M059J (cell line): ENCODE data around the gene CPEB4. TPM values are rescaled to one million over a fixed set of nuclear protein-coding genes. Genes with fewer than 3 reads are reported as not detected.

Source experiments
- DNase-seq: peaks from one replicate; pipeline ENCODE4 v3.0.0-alpha.2; 2012; ENCODE audit warnings: low read depth
- total RNA-seq: library from RNA; depleted of rRNA; stranded (reverse); fragments of >200 nt; shearing (Covaris generic); gene quantifications from 2 replicates; pipeline ENCODE4 v1.2.3, GENCODE V29; 2014; rRNA removed

The CPEB4 gene
- 13.6 and 20.5 TPM in 2 replicates for total RNA-seq

DNA sequence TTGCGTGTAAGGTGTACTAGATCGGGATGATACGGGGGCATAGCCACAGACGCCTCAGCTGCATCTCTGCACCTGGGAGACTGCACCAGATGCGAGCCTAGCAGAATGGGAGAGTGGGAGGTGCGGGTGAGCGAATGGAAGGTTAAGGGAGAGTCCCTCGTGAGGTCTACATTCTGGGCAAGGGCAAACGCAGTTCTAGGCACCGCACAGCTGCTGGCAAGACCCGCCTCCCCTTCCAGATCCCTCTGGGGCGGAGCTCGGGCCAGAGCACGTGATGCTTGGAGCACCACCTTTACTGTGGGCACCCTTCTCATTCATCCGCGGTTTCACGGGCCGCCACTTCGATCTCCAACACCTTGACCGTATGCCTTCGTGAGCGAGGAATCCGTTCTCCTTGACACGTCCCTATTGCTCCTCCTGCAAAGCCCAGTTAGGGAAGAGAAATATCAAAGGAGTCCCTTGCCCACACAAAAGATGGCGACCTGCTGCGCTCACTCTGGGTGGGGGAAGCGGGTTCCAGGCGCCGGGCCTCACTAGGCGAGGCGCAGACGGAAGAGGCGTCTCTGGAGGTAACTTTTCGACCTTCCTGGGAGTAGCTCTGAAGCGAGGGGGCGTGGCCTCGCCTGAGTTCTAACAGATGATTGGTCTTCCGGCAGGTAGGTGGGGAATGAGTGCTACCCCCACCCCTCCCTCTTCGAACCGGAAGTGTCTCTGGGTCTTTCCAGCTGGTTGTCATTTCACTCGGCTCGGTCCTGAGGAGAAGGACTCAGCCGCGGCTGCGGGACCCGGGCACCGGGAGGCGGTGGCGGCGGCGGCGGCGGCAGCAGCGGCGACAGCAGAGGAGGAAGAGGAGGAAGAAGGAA, at the start of gene CPEB4:
TSS of gene CPEB4 (plus strand) at position 740 of the 863 bp plus-strand sequence. CDS start 1,385 bp downstream, outside the sequence.
- DNase-seq: peak; percentile 99

DNA sequence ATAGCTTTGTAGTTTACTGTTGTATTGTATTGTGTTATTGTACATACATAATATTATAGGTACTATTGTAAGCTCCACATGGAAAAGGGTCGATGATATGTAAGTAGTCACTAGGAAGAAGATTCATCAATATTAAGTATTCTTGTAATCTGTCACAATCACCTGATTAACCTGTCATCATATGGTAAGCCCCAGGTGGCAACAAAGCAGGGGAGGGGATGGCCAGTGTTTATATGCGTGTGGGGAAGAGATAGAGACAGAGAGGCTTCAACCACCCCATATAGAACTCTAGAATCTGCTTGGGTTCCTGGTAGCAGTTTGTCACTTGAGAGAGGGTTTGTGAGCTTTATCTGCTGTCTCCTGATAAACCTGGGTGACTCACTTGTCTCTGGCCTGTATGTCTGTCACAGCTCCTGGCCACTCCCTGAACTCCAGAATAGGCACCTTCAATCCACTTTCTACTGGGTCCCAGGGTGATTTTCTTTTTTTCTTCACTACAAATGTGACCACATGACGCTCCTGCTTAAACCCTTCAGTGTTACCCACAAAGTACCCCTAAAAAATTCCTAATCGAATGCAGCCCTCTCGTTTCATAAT, 48.9 kb upstream of the CPEB4 start:
- peak; percentile 14 for DNase-seq

DNA sequence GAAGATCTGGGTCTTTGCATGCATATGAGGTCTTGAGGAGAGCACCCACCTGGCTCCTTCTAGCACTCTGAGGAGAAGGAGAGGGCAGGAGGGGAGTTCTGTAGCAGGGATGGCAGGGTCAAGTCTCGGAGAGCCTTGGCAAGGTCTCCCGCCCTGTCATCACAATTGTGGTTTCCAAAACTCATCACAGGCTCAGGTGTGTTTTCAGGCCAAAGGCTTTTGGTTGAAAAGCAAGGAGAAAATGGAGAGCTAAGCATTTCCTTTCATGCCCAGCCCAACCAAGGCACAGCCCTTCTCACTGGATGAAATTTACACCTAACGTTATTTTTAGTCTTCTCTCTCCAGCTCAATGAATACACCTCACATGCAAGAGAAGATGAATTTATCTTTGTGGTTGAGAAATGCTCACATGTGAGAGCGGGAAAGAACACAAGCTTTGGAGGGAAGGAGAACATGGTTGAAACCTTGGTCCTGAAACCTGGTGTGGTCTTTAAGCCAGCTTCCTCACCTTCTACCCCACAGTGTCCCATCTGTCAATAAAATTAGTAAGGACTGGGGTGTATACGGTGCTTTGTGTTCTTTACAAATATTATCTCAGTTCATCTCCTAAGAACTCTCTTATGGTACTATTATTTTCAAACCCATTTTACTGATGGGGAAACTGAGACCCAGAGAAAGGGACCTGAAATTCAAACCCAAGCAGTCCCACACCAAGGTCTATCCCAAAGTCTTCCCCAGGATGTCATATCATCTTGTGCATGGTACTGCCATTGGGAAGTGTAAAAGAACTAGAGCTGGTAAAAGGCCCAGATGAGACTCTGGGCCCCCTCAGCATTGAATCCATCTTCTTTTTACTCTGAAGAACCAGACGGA, 47.8 kb upstream of the CPEB4 start:
- no peak for DNase-seq

DNA sequence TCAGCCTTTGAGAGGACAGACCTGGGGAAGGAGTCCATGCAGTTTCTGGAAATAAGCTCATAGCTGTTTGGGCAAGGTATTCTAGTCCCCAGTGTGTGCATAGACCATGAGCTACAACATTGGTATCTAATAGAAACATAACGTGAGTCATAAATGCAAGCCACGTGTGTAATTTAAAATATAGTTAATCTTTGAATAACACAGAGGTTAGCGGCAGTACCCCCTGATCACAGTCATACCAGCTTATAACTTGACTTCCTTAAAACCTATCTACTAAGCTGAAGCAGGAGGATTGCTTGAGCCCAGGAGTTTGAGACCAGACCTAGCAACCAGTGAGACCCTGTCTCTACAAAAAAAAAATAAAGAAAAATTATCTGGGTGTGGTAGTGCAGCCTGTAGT, 46.4 kb upstream of the CPEB4 start:
- DNase-seq: no peak

DNA sequence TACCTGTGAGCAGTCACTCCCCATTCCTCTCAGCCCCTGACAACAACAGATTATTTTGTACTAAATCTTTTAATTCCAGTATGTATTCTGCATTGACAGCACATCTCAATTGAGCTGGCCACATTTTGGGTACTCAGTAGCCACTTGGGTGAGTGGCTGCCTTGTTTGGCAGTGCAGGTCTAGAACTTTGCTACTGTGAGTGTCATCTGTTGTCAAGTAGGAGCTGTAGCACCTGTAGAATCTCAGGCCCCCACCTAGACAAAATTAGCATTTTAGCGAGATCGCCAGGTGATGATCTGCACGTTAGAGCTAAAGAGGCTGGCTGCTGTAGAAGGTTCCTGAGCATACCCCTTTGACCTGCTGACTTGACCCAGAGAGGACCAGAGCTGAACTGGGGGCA, 44.4 kb upstream of the CPEB4 start:
- no peak for DNase-seq

DNA sequence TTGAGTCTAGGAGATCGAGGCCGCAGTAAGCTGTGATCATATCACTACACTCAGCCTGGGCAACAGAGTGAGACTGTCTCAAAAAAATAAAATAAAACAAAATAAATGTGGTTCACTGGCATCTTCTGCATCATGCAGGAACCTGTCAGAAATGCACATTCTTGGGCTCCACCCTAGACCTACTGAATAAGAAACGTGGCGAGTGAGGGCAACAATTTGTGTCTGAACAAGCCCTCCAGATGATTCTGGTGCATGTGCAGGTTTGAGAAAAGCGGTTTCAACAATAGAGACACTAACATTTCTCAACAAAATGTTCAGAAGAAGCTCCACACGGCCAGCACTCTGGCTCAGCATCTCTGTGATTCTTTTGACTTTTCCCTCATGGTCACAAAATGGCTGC, 42.8 kb upstream of the CPEB4 start:
- no peak for DNase-seq

DNA sequence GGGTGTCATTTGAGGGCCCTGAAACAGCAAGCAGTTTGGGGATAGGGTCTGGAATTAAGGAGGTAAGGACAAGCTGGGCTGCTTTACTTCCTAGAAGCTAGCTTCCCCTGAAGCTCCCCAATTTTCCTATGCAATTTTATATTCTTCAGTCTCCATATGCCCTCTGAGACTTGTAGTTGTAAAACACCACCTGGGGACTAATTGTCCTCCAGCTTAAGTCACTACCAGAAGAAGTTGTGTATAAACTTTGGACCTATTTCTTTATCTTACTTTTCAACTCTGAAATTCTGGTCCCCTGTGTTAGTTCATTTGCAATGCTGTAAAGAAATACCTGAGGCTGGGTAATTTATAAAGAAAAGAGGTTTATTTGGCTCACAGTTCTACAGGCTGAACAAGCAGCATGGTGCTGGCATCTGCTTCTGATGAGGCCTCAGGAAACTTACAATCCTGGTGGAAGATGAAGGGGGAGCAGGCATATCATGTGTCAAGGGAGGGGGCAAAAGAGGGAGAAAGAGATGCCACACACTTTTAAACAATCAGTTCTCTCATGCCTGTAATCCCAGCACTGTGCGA, 41.1 kb upstream of the CPEB4 start:
- DNase-seq: no peak

DNA sequence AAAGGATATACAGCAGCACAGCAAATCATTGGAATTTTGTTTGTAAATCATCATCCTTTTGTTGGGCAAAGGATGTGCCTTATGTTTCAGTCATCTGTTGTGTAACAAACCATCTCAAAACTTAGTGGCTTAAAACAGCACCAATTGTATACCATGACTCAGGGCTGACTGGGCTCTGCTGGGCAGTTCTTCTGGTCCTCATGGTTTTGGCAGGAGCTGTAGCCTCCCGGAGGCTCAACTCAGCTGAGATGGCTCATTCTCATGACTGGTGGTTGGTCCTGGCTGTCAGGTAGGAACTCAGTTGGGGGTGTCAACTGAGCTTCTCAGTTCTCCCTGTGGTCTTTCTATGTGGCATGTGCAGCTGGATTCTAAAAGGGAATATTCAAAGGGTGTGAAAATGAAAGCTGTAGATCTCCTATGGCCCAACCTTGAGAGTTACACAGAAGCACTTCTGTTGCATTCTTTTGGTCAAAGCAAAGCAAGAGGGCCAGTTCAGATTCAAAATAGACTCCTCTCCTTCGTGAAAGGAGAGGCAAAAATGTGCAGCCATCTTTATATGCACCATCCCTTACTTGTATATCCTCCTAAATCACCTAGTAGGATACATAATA, 39.1 kb upstream of the CPEB4 start:
- peak; percentile 8 for DNase-seq

DNA sequence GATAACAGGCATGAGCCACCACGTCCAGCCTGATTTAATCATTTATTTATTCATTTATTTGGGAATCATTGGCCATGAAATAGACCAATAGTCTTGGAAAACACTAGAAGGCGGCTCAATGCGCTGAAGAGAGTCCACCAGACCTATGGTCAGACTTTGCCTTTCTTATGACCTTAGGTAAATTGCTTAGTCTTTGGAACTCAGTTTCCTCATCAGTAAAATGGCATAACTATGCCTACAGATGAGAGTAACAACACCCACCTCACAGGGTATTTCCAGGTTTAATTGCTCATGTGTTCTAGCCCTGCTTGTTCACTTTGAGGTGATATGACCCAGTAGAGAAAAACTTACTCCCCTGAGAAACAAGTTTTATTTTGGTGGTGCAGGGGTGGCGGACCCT, 38.2 kb upstream of the CPEB4 start:
- no peak for DNase-seq

DNA sequence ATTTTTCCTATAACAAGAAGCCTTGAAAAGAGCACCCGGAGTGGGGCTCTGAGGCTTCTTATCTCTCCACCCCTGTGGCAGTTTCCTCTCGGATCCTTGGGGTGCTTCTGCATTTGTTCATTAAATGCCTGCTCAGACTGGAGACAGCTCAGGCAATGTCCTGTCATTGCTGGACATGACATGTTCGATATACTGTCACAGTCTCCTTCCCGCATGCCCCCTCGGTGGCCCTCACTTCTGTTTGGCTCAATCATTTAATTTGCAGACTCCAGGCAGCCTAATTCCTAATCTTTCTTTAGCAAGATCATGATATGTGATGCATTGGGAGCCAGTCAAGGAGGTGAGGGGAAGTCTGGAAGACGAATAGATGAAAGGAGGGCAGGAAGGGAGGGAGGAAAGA, 37.5 kb upstream of the CPEB4 start:
- DNase-seq: no peak

DNA sequence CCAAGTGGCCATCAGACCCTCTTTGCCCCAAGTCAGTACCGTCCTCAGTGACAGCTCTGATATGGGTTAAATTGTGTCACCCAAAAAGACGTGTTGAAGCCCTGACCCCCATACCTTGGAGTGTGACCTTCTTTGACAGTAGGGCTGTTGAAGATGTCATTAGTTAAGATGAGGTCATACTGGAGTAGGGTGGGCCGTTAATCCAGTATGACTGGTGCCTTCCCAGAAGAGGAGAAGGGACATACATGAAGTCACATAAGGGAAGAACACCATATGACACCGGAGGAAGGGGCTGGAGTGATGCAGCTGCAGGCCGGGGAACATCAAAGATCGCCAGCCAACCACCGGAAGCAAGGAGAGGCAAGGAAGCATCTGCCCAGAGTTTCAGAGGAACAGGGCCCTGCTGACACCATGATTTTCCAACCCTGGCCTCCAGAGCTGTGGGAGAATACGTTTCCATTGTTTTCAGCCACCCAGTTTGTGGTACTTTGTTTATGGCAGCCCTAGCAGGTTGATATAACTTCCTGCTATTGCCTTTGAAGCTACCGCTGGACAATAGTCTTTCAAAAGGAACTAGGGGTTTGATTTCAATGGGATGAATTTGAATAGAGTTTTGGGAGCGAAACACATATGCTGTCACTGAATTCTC, 36.4 kb upstream of the CPEB4 start:
- DNase-seq: no peak

DNA sequence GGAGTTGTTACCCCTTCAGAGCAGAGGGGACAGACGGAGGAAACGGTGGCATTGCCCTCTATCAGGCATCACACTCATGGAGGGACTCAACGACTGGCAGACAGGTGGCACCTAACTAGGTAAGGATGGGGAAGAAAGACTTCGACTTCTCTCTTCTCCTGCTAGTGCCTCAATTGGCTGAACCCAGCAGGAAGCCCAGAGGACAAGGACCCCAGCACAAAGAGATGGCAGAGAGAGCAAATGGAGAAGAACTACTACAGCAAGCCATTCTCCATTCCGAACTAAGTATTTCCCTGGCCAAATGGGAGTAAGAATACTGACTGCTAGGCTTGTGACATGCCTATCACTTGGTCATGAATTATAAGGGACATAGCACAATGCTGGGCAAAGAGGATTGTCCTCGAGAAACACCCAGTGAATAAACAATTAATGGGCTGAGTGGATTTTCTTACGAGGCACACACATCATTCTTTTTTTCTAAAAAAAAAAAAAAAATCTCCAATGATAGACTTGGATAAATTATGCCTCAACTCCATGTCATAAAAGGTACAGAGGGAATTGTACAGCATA, 35.3 kb upstream of the CPEB4 start:
- DNase-seq: no peak

DNA sequence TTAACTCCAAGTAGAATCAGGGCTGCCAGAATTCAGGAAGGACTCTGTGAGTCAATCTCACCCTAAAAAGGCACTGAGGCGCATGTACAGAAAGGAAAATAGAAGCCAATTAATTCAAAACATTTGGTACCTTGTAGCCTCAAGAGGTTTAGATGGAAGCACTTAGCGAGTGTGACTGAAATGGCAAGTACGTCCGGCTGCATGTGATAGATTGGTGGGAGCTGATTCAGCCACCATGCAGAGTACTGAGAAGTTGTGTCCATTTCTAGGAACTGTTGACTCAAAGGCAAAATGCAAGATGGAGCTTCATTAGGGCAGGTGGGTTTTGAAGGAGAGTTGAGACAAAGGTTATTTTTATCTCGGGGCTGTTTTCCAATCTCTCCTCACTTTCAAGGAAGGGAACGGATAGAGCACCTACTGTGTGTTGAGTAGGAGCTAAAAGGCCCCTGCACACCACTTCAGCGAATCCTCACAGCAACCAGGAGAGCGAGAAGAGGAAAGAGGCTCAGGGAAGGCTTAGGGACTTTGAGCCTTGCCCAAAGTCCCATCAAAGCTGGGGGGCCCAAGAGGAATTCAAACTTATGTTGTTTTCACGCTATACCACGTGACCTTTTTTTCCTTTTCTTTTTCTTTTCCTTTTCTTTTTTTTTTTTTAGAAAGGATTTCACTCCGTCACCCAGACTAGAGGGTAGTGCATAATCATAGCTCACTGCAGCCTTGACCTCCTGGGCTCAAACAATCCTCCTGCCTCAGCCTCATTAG, 34.6 kb upstream of the CPEB4 start:
- no peak for DNase-seq

DNA sequence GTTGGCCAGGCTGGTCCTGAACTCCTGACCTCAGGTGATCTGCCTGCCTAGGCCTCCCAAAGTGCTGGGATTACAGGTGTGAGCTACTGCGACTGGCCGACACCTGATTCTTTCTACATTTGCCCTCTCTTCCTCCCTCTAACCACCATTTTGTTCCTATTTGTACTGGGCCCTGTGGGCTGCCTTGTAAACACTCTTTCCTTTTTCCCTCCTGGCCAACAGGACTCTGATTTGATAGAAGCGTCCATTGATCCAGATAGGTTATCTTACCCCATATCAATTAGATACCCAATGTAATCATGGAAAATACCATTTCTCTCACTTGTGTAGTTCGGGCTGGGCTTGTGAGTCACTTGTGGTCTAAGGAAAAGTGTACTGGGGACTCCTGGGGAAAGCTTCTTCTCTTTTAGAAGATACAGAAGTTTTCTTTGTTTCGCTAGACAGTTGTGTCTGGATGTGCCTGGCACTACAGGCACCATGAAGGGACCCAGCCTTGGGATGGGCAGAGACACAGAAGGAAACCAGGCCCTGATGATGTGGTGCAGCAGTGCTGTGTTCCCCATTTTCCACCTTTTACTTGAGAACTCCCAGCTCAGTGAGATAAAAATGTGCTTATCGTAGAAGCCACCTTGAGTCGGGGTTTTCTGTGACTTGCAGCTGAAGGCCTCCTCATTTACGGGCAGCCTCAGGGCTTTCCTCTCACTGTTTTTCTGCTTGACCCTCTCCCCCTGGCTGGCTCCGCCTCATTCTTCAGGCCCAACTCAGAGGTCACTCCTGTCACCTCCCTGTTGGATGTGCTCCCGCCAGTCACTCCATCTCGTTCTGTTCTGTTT, 32.8 kb upstream of the CPEB4 start:
- DNase-seq: peak; percentile 21

DNA sequence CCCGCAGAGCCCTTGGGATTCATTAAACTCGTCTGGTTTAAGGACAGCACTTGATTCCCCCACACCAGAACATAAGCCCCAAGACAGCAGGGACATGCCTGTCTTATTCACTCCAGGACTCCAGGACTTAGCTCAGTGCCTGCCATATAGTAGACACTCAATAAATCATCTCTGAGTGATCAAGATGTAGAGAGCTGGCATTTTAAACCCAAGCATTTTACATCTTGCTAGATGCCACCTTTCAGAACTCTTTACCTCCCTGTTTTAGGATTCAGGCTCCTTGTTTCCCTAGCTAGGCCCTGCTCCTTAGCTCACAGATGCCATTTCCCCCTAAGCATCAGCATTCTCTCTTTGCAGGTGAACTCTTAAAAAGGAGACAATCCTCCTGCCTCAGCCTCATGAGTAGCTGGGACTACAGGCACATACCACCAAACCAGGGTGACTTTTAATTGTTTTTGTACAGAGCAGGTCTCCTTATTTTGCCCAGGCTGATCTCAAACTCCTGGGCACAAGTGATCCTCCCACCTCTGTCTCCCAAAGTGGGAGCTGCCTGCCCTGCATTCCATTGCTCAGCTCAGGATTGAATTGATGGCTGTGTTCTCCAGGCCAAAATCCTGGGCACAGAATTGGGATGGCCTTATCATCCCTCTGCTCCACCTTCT, 32.0 kb upstream of the CPEB4 start:
- DNase-seq: no peak

DNA sequence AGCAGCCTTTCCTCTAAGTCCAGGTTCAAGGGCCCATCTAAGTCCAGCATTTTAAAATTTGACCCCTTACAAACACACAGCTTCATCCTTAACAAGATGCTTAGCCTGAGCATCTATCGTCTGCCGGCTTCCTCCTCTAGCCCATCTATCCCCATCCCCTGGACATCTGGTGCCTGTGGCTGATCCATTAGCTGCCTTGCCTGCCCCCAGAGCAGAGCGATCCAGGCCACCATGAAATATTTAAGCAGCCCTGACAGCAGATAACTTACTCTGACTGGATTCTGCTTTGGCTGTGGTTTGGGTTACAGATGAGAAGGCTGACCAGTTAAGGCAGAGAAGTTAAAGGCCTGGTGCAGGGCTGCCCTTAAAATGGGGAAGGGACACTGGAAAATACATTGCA, 30.9 kb upstream of the CPEB4 start:
- no peak for DNase-seq

DNA sequence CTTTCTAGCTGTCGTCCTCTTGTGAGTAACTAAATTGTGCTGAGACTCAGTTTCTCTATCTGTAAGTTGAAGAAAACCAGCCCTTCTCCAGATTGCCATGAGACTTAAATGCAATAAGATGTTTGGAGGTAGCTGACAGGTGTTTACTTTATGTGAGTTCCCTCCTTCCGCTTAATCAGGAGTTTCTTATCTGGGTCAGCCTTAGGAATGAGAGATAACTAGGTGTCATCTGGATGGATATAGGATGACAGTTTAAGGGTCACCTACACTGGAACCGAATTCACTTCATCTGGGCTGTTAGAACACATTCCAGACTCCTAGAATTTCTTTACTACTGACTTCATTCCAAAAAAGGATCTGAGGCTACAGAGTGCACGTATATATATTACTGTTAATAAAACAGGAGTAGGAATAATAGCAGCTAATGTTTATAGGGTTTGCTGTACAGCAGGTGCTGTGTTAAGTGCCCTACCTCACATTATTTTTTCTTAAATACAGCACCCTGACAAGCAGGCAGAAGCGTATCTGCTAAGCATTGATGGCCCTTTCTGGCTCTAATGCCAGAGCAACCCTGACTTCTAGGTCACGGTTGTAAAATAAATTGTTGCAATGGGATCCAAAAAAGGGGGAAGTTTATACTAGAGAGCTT, 30.0 kb upstream of the CPEB4 start:
- no peak for DNase-seq
